Suprapubic skin (tissue), 4 donors: Measurements from ENCODE around the gene HAGH.

Experiments
- EP300 ChIP-seq: sonication (generic); formaldehyde crosslinking; IDR thresholded peaks from one replicate; pipeline ENCODE4 v1.6.1; 2017; ENCODE audit warnings: antibody characterized with exemption
- POLR2A ChIP-seq, 2 donors: fragments of 450-650 bp; IDR thresholded peaks; one replicate each; pipeline ENCODE4 v1.6.1; 2017; ENCODE audit warnings: antibody characterized with exemption in 2 of 2, mild to moderate bottlenecking in 2 of 2, moderate library complexity in 2 of 2
- POLR2AphosphoS5 ChIP-seq, 3 donors: sonication (generic); formaldehyde crosslinking; IDR thresholded peaks; one replicate each; pipeline ENCODE4 v1.6.1; 2017; ENCODE audit warnings: antibody characterized with exemption in 3 of 3
- TF ChIP-seq, protein P1 (sequence below), 2 donors: fragments of 200-600 bp in 1 of 2; fragments of 450-650 bp in 1 of 2; sonication (generic) in 1 of 2; IDR thresholded peaks; one replicate each; pipeline ENCODE4 v1.5.1; 2016 to 2019; ENCODE audit warnings: antibody characterized with exemption in 2 of 2, mild to moderate bottlenecking in 1 of 2, moderate library complexity in 1 of 2

DNA sequence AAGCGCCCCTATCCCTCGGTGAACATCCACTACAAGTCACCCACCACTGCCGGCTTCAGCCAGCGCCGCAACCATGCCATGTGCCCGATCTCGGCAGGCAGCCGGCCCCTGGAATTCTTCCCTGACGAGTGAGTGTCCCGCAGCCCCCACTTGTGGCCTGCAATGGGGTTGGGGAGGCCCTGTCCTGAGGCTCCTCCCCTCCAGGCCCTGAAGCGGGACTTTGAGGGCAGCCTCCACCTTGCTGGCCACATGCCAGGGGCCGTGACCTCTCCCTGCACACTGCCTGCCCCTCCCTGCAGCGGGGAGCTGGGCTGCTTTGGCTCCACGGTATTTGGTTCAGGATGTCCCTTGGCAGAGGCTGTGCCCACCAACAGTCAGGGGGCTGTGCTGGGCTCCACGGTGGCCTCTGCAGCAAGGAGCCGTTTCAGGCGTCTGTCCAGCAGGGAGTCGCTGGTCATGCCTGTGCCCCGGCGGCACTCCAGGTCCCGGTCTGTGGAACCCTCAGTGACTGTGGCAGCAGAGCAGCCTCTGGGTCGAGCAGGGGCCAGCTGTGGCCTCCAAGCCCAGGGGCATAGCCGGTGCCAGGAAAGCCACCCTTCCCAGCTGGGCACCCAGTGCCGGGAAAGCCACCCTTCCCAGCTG, 63.6 kb downstream of the HAGH start:
- TF ChIP-seq POLR2A (IDR thresholded peaks at IDR 0.05) (no peak), POLR2AphosphoS5 (IDR thresholded peaks at IDR 0.05) (no peak), EP300 (no peak)
- TF ChIP-seq, protein P1, sequence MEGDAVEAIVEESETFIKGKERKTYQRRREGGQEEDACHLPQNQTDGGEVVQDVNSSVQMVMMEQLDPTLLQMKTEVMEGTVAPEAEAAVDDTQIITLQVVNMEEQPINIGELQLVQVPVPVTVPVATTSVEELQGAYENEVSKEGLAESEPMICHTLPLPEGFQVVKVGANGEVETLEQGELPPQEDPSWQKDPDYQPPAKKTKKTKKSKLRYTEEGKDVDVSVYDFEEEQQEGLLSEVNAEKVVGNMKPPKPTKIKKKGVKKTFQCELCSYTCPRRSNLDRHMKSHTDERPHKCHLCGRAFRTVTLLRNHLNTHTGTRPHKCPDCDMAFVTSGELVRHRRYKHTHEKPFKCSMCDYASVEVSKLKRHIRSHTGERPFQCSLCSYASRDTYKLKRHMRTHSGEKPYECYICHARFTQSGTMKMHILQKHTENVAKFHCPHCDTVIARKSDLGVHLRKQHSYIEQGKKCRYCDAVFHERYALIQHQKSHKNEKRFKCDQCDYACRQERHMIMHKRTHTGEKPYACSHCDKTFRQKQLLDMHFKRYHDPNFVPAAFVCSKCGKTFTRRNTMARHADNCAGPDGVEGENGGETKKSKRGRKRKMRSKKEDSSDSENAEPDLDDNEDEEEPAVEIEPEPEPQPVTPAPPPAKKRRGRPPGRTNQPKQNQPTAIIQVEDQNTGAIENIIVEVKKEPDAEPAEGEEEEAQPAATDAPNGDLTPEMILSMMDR (IDR thresholded peaks at IDR 0.05) = no peak
